GM12872 (cell line): ENCODE data around the gene SLC25A4.

Experiments
- TF ChIP-seq, protein P1 (sequence below): IDR thresholded peaks from 3 replicates; pipeline ENCODE4 v1.5.1; 2011; ENCODE audit warnings: low read depth, mild to moderate bottlenecking, low read length, moderate library complexity; ENCODE audit not compliant: insufficient read depth

SLC25A4 gene

DNA sequence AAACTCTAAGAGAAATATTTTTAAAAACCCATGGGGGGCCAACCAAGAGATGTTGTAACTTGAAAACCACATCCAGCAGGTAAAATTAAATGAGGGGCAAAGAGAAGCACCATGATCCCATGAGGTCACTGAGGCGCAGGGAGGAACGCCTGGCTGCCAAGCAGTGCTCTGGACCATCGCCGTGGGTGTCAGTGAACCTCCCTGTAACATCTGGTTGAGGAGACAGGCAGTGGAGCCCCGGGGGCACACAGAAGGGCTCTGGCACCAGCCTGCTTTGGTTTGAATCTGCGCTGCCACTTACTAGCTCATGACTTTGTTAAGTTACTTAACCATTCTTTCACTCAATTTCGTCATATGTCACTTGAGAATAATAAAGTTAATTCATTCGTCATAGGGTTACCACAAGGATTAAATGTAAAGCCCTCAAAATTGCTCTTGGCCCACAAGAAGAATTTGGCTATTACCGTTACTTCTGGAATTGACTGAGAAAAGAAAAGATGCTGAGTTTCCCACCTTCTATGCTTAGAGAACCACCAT is 41.6 kb upstream of the SLC25A4 start:
- TF ChIP-seq, protein P1, sequence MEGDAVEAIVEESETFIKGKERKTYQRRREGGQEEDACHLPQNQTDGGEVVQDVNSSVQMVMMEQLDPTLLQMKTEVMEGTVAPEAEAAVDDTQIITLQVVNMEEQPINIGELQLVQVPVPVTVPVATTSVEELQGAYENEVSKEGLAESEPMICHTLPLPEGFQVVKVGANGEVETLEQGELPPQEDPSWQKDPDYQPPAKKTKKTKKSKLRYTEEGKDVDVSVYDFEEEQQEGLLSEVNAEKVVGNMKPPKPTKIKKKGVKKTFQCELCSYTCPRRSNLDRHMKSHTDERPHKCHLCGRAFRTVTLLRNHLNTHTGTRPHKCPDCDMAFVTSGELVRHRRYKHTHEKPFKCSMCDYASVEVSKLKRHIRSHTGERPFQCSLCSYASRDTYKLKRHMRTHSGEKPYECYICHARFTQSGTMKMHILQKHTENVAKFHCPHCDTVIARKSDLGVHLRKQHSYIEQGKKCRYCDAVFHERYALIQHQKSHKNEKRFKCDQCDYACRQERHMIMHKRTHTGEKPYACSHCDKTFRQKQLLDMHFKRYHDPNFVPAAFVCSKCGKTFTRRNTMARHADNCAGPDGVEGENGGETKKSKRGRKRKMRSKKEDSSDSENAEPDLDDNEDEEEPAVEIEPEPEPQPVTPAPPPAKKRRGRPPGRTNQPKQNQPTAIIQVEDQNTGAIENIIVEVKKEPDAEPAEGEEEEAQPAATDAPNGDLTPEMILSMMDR: no peak

DNA sequence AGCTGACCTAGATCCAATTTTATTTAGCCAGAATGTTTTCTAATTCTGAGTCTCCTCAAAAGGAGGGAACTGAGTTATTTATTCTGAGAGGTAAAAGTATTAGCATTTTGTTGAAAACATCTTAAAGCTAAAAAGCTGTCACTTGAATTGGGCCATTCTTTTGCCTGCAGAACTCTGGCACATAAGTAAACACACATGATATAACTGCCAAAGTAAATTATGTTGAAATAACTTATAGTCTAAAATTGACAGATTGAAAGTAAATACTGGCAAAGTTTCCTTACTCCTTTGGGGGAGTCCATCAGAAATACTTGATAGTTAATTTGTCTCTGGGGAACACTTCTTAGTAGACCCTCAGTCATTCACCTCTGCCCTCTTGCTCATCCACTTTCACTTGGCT is 38.3 kb upstream of the SLC25A4 start:
- TF ChIP-seq, protein P1: no peak

DNA sequence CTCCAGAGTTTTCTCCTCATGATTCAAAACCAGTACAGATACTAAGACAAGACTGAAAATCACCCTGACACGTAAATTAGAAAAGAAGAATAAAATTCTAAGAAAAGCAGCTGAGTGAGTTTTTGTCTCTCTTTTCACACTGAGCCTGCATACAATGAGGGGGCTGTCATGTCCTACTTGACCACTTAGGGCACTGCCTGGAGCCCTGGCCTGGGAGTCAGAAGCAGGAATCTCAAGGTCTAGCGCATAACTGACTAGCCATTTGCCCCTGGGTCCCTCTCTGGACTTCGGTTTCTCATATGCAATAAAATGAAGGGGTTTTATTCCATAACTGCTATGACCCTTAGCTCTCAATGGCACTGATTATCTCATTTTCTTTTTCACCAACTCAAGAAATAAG is 36.7 kb upstream of the SLC25A4 start:
- TF ChIP-seq, protein P1: no peak

DNA sequence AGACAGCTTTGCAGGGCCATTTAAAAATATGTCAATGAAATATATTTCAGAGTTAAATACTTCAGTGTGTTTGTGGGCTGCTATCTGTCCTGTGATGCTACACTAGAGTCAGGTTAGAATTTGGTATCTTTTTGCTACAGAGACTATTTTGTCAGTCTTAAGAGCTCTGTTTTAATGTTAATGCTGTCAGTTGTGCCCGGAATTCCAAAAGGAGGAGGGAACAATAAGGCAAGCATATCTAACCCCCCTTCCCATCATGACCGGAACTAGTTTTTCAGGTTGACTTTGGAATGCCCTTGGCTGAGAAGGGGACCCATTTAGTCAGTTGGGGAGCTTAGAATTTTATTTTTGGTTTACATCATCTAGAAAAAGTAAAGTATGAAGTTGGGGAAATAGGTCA is 34.9 kb upstream of the SLC25A4 start:
- TF ChIP-seq, protein P1: no peak

DNA sequence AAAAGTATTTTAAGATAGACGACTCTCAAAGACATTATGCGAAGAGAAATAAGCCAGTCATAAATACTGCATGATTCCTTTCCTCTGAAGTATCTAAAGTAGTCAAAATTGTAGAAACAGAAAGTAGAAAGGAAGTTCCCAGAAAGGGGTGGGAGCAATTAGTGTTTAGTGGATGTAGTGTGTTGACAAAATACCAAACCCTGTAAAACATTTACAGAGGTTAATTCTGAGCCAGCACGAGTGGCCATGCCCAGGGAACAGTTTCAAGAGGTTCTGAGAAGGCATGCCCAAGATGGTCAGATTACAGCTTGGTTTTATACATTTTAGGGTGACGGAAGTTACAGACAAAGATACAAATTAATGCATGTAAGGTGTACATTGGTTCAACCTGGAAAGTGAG is 34.4 kb upstream of the SLC25A4 start:
- TF ChIP-seq, protein P1: no peak

DNA sequence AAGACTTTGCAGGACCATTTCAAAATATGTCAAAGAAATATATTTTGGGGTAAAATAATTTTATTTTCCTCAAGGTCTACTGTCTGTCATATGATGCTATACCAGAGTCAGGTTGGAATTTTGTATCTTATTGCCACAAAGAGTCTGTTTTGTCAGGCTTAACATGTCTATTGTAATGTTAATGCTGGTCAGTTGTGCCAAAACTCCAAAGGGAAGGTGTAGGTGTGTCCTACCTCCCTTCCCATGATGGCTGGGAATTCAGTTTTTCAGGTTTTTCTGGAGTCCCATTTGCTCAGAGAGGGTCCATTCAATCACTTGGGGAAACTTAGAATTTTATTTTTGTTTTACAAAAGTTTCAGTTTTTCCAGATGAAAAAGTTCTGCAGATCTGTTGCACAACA is 33.3 kb upstream of the SLC25A4 start:
- TF ChIP-seq, protein P1: no peak

DNA sequence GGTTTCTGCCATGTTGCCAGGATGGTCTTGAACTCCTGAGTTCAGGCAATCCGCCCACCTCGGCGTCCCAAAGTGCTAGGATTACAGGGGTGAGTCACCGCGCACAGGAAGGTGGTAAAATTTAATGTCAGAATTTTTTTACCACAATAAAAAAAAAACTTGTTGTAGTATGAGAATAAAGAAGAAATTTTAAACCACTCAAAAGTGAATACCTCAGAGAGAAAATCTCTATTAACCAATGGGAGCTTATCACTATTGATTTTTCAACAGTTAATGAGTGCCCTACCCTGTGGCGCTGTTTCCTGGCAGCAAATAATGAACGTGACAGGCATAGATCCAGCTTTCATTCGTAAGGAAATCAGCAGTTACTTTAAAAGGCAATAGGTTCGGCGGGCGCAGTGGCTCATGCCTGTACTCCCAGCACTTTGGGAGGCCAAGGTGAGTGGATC is 32.7 kb upstream of the SLC25A4 start:
- TF ChIP-seq, protein P1: no peak

DNA sequence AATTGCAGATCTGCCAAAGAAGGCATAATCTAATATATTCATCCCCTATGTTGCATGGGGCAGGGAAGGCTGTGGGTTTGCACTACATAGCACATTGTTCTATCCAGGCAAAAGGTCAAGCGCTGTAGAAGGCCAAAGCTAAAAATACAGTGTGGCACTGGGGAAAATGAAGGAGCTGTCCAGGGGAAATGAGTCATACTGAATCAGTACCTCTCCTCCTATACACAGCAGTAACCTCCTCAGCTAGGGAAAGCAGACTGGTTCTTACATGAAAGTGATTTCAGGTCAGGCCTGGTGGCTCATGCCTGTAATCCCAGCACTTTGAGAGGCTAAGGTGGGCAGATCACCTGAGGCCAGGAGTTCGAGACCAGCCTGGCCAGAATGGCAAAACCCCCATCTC is 31.0 kb upstream of the SLC25A4 start:
- TF ChIP-seq, protein P1: no peak
